Psoas muscle (tissue), 8 donors: ENCODE measurements around the gene SRCAP. TPM values are rescaled to one million over a fixed set of nuclear protein-coding genes. Genes with fewer than 3 reads are reported as not detected.
A peak's percentile ranks its signal among the peaks of the same experiment; 100 is the strongest.

Experiments
- ATAC-seq, 4 donors: fragments of 200-7000 bp; cut with Tn5 transposase; one replicate each; pipeline ENCODE4 v1.9.1; 2020; ENCODE audit warnings: moderate library complexity in 3 of 4, mild to moderate bottlenecking in 2 of 4
- DNase-seq, 2 donors: peaks; one replicate each; pipeline ENCODE4 v3.0.0-alpha.2; 2020
- H3K27ac ChIP-seq: fragments of 200-600 bp; one replicate; pipeline ENCODE4 v1.8.0; 2022
- H3K27me3 ChIP-seq, 3 donors: fragments of 200-600 bp in 1 of 3; one replicate each; pipeline versions ENCODE4 v1.6.1 to v1.8.0; 2013 to 2022; ENCODE audit warnings: low read length in 2 of 3, mild to moderate bottlenecking in 2 of 3, moderate library complexity in 1 of 3; ENCODE audit not compliant: insufficient read depth in 3 of 3
- H3K36me3 ChIP-seq, 2 donors: fragments of 200-600 bp in 1 of 2; one replicate each; pipeline versions ENCODE4 v1.6.1 to v1.8.0; 2013 to 2022; ENCODE audit warnings: low read depth in 1 of 2, mild to moderate bottlenecking in 1 of 2, moderate library complexity in 1 of 2; ENCODE audit not compliant: insufficient read depth in 1 of 2
- H3K4me1 ChIP-seq: fragments of 200-600 bp; one replicate; pipeline ENCODE4 v1.8.0; 2022
- H3K4me3 ChIP-seq: fragments of 200-600 bp; one replicate; pipeline ENCODE4 v1.8.0; 2022; ENCODE audit warnings: mild to moderate bottlenecking
- H3K9me3 ChIP-seq: fragments of 200-600 bp; one replicate; pipeline ENCODE4 v1.8.0; 2022
- CTCF ChIP-seq: fragments of 200-600 bp; IDR thresholded peaks from one replicate; pipeline ENCODE4 v1.8.0; 2022; ENCODE audit warnings: antibody characterized with exemption
- WGBS, 3 donors: extraction: QIAGEN DNeasy Blood & Tissue Kit; methylation state at CpG; one replicate each; pipeline versions ENCODE4 v1.1.6 to v1.1.7; 2013; 5-methylcytosine and 5-hydroxymethylcytosine counted together
- intact Hi-C, 2 donors: fragments of 100-400 bp; cut with DNase I; formaldehyde crosslinking; loops; one replicate each; pipeline versions ENCODE4 v1.11.0 to v1.14.2; 2022
- polyA plus RNA-seq, 3 donors: library from polyadenylated mRNA; stranded (reverse); fragments of 200-250 nt; gene quantifications; one replicate each; pipeline ENCODE4 v1.2.3, GENCODE V29; 2013
- total RNA-seq, 4 donors: library from RNA; stranded (reverse); fragmentation: NEBNext Ultra II Directional in 2 of 4; extraction: Animal tissue kit (Norgen Biotek cat#: 25700) in 2 of 4; gene quantifications; one replicate each; pipeline versions ENCODE4 v1.2.1 to v1.2.4, GENCODE V29; 2021 to 2023
- donor health status: healthy with polysubstance abuse.
- donor health status: DM: no; HTN: no; CAD: no; lungs with moderate emphysema.
- donor health status: Bipolar disorder and iron deficiency.
- donor health status: healthy.
- donor health status: DM: yes; HTN: yes; CAD: no.
- donor health status: DM: no; HTN: no; CAD: no.
- donor health status: DM: no; HTN: no; CAD: no.
- donor health status: DM: yes; HTN: yes; CAD: no.

Gene SRCAP
- total and polyA plus RNA-seq, 7 donors, result 4.4 to 50.1 (median 37.8) TPM

- peaks cover 26% of the 10 kb centered on the region for H3K4me1 ChIP-seq
Measured at GRCh38 chr16:30762991-30763725, 64.2 kb downstream of the SRCAP start.

GRCh38 chr16:30764086-30764485, 65.1 kb downstream of the SRCAP start:
- no peaks in the 10 kb centered on the region for H3K9me3 ChIP-seq
- H3K27me3 ChIP-seq, result no peaks in the 10 kb centered on the region
- 82 to 89% (median 86%) methylated on average over 11 of the region's 11 CpGs for WGBS, 3 donors
- no peak overlapping the region for H3K4me3 ChIP-seq
- peaks cover 18 to 62% of the 10 kb centered on the region in 2 donors for H3K36me3 ChIP-seq
- DNase-seq (no peak), ATAC-seq (no peak)
- no peak overlapping the region for H3K27ac ChIP-seq
- intact Hi-C loops, result no loop called here
- TF ChIP-seq CTCF, result no peak
- H3K4me1 ChIP-seq, result peaks cover 26% of the 10 kb centered on the region

More at GRCh38 chr16:30762991-30763725, 64.2 kb downstream of the SRCAP start:
- ATAC-seq (no peak), DNase-seq (no peak)
- WGBS, 3 donors, result 58 to 62% (median 61%) methylated on average over 15 of the region's 15 CpGs
- intact Hi-C loops, result no loop called here
- no peaks in the 10 kb centered on the region for H3K9me3 ChIP-seq
- peak overlapping the region; percentile 97 for H3K4me3 ChIP-seq
- peak overlapping the region; percentile 93 for H3K27ac ChIP-seq
- peaks cover 13 to 62% of the 10 kb centered on the region in 2 donors for H3K36me3 ChIP-seq
- no peak for TF ChIP-seq CTCF
- H3K27me3 ChIP-seq, result no peaks in the 10 kb centered on the region

- H3K27me3 ChIP-seq, result no peaks in the 10 kb centered on the region
- DNase-seq (no peak), ATAC-seq (no peak)
- H3K36me3 ChIP-seq, result peaks cover 24 to 71% of the 10 kb centered on the region in 2 donors
- no peak for TF ChIP-seq CTCF
- WGBS, 3 donors, result 86 to 93% (median 92%) methylated on average over 12 of the region's 12 CpGs
- no peak overlapping the region for H3K27ac ChIP-seq
- H3K4me1 ChIP-seq, result peaks cover 26% of the 10 kb centered on the region
- H3K9me3 ChIP-seq, result no peaks in the 10 kb centered on the region
- intact Hi-C loops, result no loop called here
- no peak overlapping the region for H3K4me3 ChIP-seq
Measured at GRCh38 chr16:30764816-30765465, 66.0 kb downstream of the SRCAP start.

- H3K27ac ChIP-seq, result no peak overlapping the region
- TF ChIP-seq CTCF, result no peak
- H3K27me3 ChIP-seq, result no peaks in the 10 kb centered on the region
- no peak overlapping the region for H3K4me3 ChIP-seq
- H3K9me3 ChIP-seq, result no peaks in the 10 kb centered on the region
- H3K4me1 ChIP-seq, result peaks cover 19% of the 10 kb centered on the region
- no peak for ATAC-seq
- 83 to 89% (median 87%) methylated on average over 29 of the region's 29 CpGs for WGBS, 3 donors
- H3K36me3 ChIP-seq, result peaks cover 24 to 85% of the 10 kb centered on the region in 2 donors
- intact Hi-C loops, result no loop called here
- DNase-seq, result no peak
Measured at GRCh38 chr16:30766206-30766932, 67.4 kb downstream of the SRCAP start.
